DOHH2 (cell line): ENCODE data around the gene MLLT3.

Experiments used
- H3F3A ChIP-seq: fragments of 200-600 bp; sonication (generic), shearing (Covaris generic); 2 replicates; pipeline ENCODE4 v1.6.0; 2016; ENCODE audit warnings: antibody characterized with exemption, mild to moderate bottlenecking; ENCODE audit not compliant: control insufficient read depth, insufficient read depth
- H3K27ac ChIP-seq: fragments of 200-600 bp; sonication (generic); 2 replicates; pipeline ENCODE4 v1.5.1; 2014; ENCODE audit warnings: low read depth, mild to moderate bottlenecking, low read length, moderate library complexity
- H3K27me3 ChIP-seq: fragments of 200-600 bp; sonication (generic); 2 replicates; pipeline ENCODE4 v1.6.1; 2014; ENCODE audit warnings: mild to moderate bottlenecking, low read length, mixed read lengths; ENCODE audit not compliant: control insufficient read depth
- H3K36me3 ChIP-seq: fragments of 200-600 bp; sonication (generic); 2 replicates; pipeline ENCODE4 v1.6.1; 2014; ENCODE audit warnings: mild to moderate bottlenecking, low read length, moderate library complexity, mixed read lengths; ENCODE audit not compliant: control insufficient read depth
- H3K4me1 ChIP-seq: fragments of 200-600 bp; sonication (generic); 2 replicates; pipeline ENCODE4 v1.6.1; 2014; ENCODE audit warnings: mild to moderate bottlenecking, low read length, mixed read lengths; ENCODE audit not compliant: control insufficient read depth
- H3K4me2 ChIP-seq: fragments of 200-600 bp; sonication (generic); 2 replicates; pipeline ENCODE4 v1.6.0; 2014; ENCODE audit warnings: mild to moderate bottlenecking, low read length, moderate library complexity
- H3K4me3 ChIP-seq: fragments of 200-600 bp; sonication (generic); 2 replicates; pipeline ENCODE4 v1.5.1; 2014; ENCODE audit warnings: mild to moderate bottlenecking, low read length, mixed read lengths
- H3K79me2 ChIP-seq: fragments of 200-600 bp; sonication (generic); 2 replicates; pipeline ENCODE4 v1.6.1; 2014; ENCODE audit warnings: mild to moderate bottlenecking, low read length, mixed read lengths; ENCODE audit not compliant: control insufficient read depth
- H3K9me2 ChIP-seq: fragments of 200-600 bp; sonication (generic); replicated peaks from 2 replicates; pipeline ENCODE4 v1.6.1; 2014; ENCODE audit warnings: mild to moderate bottlenecking, low read length, mixed read lengths; ENCODE audit not compliant: control insufficient read depth
- H3K9me3 ChIP-seq: fragments of 200-600 bp; sonication (generic); 2 replicates; pipeline ENCODE4 v1.6.1; 2014; ENCODE audit warnings: antibody characterized with exemption, low read length, mixed read lengths; ENCODE audit not compliant: control insufficient read depth, insufficient read depth
- H4K20me1 ChIP-seq: fragments of 200-600 bp; sonication (generic); 2 replicates; pipeline ENCODE4 v1.6.0; 2014; ENCODE audit warnings: low read depth, mild to moderate bottlenecking, antibody characterized with exemption, low read length, moderate library complexity; ENCODE audit not compliant: control insufficient read depth, insufficient read depth
- CTCF ChIP-seq: fragments of 200-600 bp; sonication (generic); IDR thresholded peaks from one replicate; pipeline ENCODE4 v1.5.1; 2014; ENCODE audit warnings: antibody characterized with exemption, mild to moderate bottlenecking, low read depth, low read length; ENCODE audit not compliant: poor library complexity, severe bottlenecking
- EZH2phosphoT487 ChIP-seq: fragments of 200-600 bp; sonication (generic); IDR thresholded peaks from 2 replicates; pipeline ENCODE4 v1.6.1; 2017; ENCODE audit warnings: borderline replicate concordance, mild to moderate bottlenecking, antibody characterized with exemption, low read length, moderate library complexity, mixed read lengths

MLLT3 gene

GRCh38 chr9:20491612-20492011, 130.7 kb downstream of the MLLT3 start:
- H3K27me3 ChIP-seq = no peaks in the 10 kb centered on the region; the same call in 1 of the 2 replicates
- H3K4me3 ChIP-seq = no peak overlapping the region
- H3K4me1 ChIP-seq = peaks cover 14% of the 10 kb centered on the region
- no peak for TF ChIP-seq EZH2phosphoT487
- no peak for TF ChIP-seq CTCF
- no peaks in the 10 kb centered on the region for H3K9me2 ChIP-seq
- H3K79me2 ChIP-seq = no peaks in the 10 kb centered on the region
- H3K36me3 ChIP-seq = no peaks in the 10 kb centered on the region
- H3K4me2 ChIP-seq = peak overlapping the region; percentile 21; the same call in 1 of the 2 replicates
- H3K9me3 ChIP-seq = no peaks in the 10 kb centered on the region
- H3F3A ChIP-seq = no peaks in the 10 kb centered on the region
- no peak overlapping the region for H3K27ac ChIP-seq
- H4K20me1 ChIP-seq = no peaks in the 10 kb centered on the region; the same call in 1 of the 2 replicates

GRCh38 chr9:20490246-20490834, 132.0 kb downstream of the MLLT3 start:
- Histone ChIP-seq H3K4me2 (no peak overlapping the region), H3K36me3 (no peaks in the 10 kb centered on the region), H3K9me3 (no peaks in the 10 kb centered on the region), H4K20me1 (no peaks in the 10 kb centered on the region; the same call in 1 of the 2 replicates), H3F3A (no peaks in the 10 kb centered on the region), H3K9me2 (no peaks in the 10 kb centered on the region), H3K4me1 (peaks cover 14% of the 10 kb centered on the region), H3K4me3 (no peak overlapping the region), H3K27me3 (no peaks in the 10 kb centered on the region; the same call in 1 of the 2 replicates), H3K79me2 (no peaks in the 10 kb centered on the region), H3K27ac (no peak overlapping the region)
- no peak for TF ChIP-seq CTCF
- TF ChIP-seq EZH2phosphoT487 = no peak

GRCh38 chr9:20488691-20489090, 133.6 kb downstream of the MLLT3 start:
- Histone ChIP-seq H3K4me1 (peaks cover 14% of the 10 kb centered on the region), H3K4me2 (no peak overlapping the region), H3K27ac (no peak overlapping the region), H3K79me2 (no peaks in the 10 kb centered on the region), H3K4me3 (no peak overlapping the region), H3K36me3 (no peaks in the 10 kb centered on the region), H3K27me3 (no peaks in the 10 kb centered on the region; the same call in 1 of the 2 replicates), H3K9me2 (no peaks in the 10 kb centered on the region), H3F3A (no peaks in the 10 kb centered on the region), H4K20me1 (no peaks in the 10 kb centered on the region; the same call in 1 of the 2 replicates), H3K9me3 (no peaks in the 10 kb centered on the region)
- no peak for TF ChIP-seq CTCF
